ENCODE data around the gene KIRREL3. TPM values are rescaled to one million over a fixed set of nuclear protein-coding genes. Genes with fewer than 3 reads are reported as not detected.

KIRREL3 gene
- total and polyA plus RNA-seq, 8 donors = 0.06 to 1.1 (median 0.26) TPM; not detected in 2

DNA sequence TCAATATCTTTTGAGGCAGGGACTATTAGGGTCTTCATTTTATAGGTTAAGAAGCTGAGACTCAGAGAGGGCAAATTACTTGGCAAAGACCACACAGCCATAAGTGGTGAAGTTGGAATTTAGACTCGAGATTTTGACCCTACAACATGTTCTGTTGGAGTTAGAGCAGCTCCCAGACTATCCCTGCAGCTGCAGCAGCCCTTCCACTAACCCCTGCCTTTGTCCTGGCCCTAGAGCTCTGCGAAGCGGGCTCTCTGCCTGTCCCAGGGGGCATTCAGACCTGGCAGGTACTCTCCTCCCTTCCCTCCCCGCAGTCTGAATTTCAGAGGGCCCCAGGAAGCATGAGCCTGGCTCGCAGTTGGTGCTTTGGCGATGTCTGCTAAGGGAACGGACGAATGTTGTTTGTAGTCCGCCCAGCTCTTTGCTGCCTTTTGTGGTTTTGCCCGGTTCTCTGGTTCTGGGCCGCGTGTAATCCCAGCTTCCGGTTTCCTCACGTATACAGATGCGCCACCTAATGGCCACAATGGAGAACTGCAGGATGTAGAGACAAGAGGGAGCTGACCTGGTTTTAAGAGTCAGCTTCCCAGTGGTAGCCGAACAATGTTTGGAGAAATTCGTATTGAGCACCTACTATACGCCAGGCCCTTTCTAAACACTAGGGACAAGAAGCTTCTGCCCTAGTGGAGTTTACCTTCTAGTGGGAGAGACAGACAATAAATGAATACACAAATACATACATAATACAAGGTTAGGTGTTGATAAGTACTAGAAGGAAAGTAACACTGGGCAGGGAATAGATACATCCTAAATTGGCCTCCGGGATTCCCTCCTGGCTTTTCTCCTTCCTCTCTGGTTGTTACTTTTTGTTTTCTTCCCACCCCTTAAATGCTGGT lies 519.9 kb downstream of the KIRREL3 start:
- peak; percentile 92 for FAIRE-seq
- peak; percentile 88 to 99 (median 96) for ATAC-seq
- WGBS, 2 donors = 15 to 20% methylated on average over 19 of the region's 19 CpGs
- H3K27ac ChIP-seq = peak overlapping the region in 1 of 4 donors; percentile 25
- H3K9me3 ChIP-seq = no peaks in the 10 kb centered on the region
- no peaks in the 10 kb centered on the region for H3K36me3 ChIP-seq
- DNase-seq = peak in 4 of 6 donors; percentile 67 to 83 (median 78)
- H3K4me1 ChIP-seq = peaks cover 0 to 4% (median 0%) of the 10 kb centered on the region in 3 donors
- intact Hi-C loops (cut with DNase I) = loop anchor here in 2 of 3 donors (5.0 to 10.0 kb wide), 2 partner anchors 166 to 173 kb away; no protein-coding TSS in a partner anchor
- TF ChIP-seq, protein P1, sequence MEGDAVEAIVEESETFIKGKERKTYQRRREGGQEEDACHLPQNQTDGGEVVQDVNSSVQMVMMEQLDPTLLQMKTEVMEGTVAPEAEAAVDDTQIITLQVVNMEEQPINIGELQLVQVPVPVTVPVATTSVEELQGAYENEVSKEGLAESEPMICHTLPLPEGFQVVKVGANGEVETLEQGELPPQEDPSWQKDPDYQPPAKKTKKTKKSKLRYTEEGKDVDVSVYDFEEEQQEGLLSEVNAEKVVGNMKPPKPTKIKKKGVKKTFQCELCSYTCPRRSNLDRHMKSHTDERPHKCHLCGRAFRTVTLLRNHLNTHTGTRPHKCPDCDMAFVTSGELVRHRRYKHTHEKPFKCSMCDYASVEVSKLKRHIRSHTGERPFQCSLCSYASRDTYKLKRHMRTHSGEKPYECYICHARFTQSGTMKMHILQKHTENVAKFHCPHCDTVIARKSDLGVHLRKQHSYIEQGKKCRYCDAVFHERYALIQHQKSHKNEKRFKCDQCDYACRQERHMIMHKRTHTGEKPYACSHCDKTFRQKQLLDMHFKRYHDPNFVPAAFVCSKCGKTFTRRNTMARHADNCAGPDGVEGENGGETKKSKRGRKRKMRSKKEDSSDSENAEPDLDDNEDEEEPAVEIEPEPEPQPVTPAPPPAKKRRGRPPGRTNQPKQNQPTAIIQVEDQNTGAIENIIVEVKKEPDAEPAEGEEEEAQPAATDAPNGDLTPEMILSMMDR (IDR thresholded peaks at IDR 0.05) = peak; percentile 84 to 94 (median 89)
- no peak overlapping the region for H3K4me3 ChIP-seq
- H3K27me3 ChIP-seq = no peaks in the 10 kb centered on the region

DNA sequence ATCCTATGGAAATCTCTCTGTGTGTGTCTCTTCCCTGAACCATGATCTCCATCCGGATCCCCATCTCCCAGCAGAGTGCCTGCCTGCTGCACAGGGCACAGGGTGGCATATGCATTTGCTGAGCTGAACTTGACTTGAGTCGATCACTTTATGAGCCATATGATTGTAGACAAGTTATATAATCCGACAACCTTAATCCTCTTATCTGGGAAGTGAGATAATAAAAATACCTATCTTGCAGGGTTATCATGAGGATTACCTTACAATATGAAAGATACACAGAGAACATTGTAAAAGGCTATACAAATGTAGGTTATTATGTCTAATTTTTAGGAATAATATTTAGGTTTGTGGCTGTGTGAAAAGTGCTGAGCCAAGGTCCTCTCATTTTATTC lies 520.6 kb downstream of the KIRREL3 start:
- Histone ChIP-seq H3K36me3 (no peaks in the 10 kb centered on the region), H3K9me3 (no peaks in the 10 kb centered on the region), H3K4me1 (peaks cover 0 to 4% (median 0%) of the 10 kb centered on the region in 3 donors), H3K27ac (no peak overlapping the region), H3K4me3 (no peak overlapping the region), H3K27me3 (no peaks in the 10 kb centered on the region)
- WGBS, 2 donors = 84 to 93% methylated on average over 3 of the region's 3 CpGs
- ATAC-seq (no peak), FAIRE-seq (no peak), DNase-seq (no peak)
- TF ChIP-seq, protein P1 (IDR thresholded peaks at IDR 0.05) = no peak
- intact Hi-C loops (cut with DNase I) = loop anchor here in 2 of 3 donors (5.0 to 10.0 kb wide), 2 partner anchors 165 to 173 kb away; no protein-coding TSS in a partner anchor

DNA sequence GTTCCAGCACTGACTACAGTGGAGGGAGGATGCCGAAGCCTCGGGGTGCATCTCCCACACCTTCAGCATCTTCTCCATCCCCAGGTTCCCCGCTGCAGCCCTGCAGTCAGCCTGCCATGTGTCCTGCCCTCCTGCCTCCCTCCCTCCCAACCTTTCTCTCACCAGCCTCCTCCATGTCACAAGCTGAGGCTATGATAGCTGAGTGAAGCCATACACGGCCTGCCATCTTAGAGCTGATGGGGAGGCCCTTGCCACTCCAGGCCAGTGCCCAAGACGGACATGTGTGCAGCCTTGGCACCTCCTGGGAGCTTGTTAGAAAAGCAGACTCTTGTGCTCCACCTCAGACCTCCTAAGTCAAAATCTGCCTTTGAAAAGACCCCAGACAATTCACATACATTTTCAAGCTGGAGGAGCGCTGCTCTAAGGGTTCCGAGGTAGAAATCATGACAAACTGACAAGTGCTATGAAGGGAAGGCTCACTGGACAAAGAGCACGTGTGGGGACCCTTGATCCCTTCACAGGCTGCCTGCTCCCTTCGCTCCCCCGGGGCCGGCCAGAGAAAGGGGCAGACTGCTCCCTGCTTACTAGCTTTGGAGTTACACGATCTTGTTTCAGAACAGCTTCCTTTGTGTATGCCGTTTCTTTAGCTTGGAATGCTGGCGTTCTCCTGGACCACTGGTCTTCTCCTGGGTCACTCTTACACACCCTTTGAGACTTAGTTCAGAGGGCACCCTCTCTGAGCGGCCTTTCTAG lies 521.2 kb downstream of the KIRREL3 start:
- ATAC-seq = no peak
- Histone ChIP-seq H3K9me3 (no peaks in the 10 kb centered on the region), H3K27ac (no peak overlapping the region), H3K27me3 (no peaks in the 10 kb centered on the region), H3K36me3 (no peaks in the 10 kb centered on the region), H3K4me3 (no peak overlapping the region), H3K4me1 (peaks cover 0 to 4% (median 0%) of the 10 kb centered on the region in 3 donors)
- DNase-seq = peak in 1 of 6 donors; percentile 41
- WGBS, 2 donors = 84 to 89% methylated on average over 15 of the region's 15 CpGs
- no peak for FAIRE-seq
- TF ChIP-seq, protein P1 (IDR thresholded peaks at IDR 0.05) = no peak
- intact Hi-C loops (cut with DNase I) = loop anchor here in 1 of 3 donors (5.0 kb wide), 1 partner anchor 37 kb away; no protein-coding TSS in a partner anchor

DNA sequence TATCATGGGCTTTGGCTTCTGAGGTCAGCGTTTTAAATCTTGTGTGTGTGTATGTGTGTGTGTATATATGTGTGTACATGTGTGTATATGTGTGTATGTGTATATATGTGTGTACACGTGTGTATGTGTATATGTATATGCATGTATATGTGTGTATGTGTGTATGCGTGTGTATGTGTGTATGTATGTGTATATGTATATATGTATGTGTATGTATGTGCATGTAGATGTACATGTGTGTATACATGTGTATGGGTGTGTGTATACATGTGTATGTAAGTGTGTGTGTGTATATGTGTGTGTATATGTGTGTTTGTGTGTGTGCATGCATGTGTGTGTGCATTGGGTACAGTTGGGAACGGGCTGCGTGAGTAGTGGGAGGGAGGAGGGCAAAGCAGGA lies 522.1 kb downstream of the KIRREL3 start:
- FAIRE-seq (no peak), ATAC-seq (no peak), DNase-seq (no peak)
- Histone ChIP-seq H3K27me3 (no peaks in the 10 kb centered on the region), H3K36me3 (no peaks in the 10 kb centered on the region), H3K4me3 (no peak overlapping the region), H3K9me3 (no peaks in the 10 kb centered on the region), H3K27ac (no peak overlapping the region), H3K4me1 (peaks cover 0 to 4% (median 0%) of the 10 kb centered on the region in 3 donors)
- intact Hi-C loops (cut with DNase I) = loop anchor here in 1 of 3 donors (5.0 kb wide), 1 partner anchor 36 kb away; no protein-coding TSS in a partner anchor
- 65 to 76% methylated on average over 5 of the region's 5 CpGs for WGBS, 2 donors
- TF ChIP-seq, protein P1 (IDR thresholded peaks at IDR 0.05) = no peak

Measured in pancreas (tissue), 10 donors.